Measurements from ENCODE around the gene QSOX2.

The QSOX2 gene

DNA sequence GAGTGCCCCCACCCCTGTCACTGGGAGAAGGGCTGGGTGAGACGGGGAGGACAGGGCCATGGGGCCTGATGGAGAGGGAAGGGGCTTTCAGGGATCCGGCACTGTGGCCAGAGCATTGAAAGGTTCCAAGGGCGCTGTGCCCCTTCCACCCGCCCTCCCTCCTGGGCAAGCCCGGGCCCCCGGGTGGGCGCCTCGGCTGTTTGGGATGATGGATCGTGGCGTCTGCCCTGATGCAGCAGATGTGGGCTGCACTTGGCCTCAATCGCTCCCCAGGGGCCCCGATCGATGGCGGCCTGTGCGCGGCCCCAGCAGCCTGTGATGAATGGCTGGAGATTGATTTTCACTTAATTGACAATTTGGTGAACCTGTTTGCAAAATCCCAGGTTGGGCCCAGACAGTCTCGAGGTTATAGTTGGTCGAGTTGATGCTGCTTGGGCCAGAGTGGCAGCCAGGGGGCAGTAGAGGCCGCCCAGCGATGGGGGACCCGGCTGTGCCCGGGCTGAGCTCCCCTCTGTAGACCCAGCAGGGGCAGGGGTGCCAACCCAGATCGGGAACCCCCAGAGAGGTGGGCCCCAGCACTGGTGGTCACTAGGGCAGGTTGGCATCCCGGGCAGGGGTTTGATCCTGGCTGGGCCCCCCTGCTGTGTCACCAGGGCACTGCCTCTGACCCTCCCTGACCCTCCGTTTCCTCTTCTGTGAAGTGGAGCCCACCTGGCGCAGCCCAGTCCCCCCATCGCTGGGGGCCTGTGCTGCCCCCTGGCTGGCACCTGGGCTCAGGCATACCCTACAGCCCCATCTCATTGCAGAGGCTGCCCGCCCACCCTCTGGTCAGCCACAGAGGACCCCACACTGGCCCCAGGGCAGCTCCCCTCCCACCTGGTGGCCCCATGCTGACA is 75.4 kb downstream of the QSOX2 start:
- Histone ChIP-seq H3K27me3 (replicated peaks in 2 of 5; ENCODE audit: control insufficient read depth in 4 of 5, insufficient read depth in 5 of 5, low read length in 4 of 5) (peaks cover 0 to 15% (median 0%) of the 10 kb centered on the region in 5 experiments), H3K4me3 (ENCODE audit: control insufficient read depth in 1 of 7, extremely low read depth in 1 of 7, insufficient read depth in 4 of 7, low read depth in 2 of 7, low read length in 6 of 7) (no peak overlapping the region), H3K9me3 (ENCODE audit: control extremely low read depth in 1 of 5, control insufficient read depth in 4 of 5, insufficient read depth in 2 of 5, low read depth in 1 of 5, low read length in 4 of 5) (no peaks in the 10 kb centered on the region), H3K36me3 (ENCODE audit: control insufficient read depth in 4 of 4, insufficient read depth in 4 of 4, low read length in 3 of 4) (no peaks in the 10 kb centered on the region), H3K27ac (ENCODE audit: insufficient read depth in 1 of 2, low read depth in 1 of 2, low read length in 2 of 2, poor library complexity in 1 of 2, severe bottlenecking in 2 of 2) (no peak overlapping the region), H3K4me1 (ENCODE audit: control extremely low read depth in 1 of 4, control insufficient read depth in 4 of 4, insufficient read depth in 4 of 4, low read length in 3 of 4) (no peaks in the 10 kb centered on the region)
- DNase-seq, result peak; percentile 30 to 62 (median 51)
- ChIA-PET CTCF (interaction anchor here (0.6 to 2.5 kb wide), 15 partner anchors 8 to 116 kb away, joined by 3 to 15 read pairs (median 3); no protein-coding TSS in a partner anchor), POLR2A (no interaction called here)
- WGBS (ENCODE audit: insufficient coverage), result 45% methylated on average over 26 of the region's 28 CpGs

DNA sequence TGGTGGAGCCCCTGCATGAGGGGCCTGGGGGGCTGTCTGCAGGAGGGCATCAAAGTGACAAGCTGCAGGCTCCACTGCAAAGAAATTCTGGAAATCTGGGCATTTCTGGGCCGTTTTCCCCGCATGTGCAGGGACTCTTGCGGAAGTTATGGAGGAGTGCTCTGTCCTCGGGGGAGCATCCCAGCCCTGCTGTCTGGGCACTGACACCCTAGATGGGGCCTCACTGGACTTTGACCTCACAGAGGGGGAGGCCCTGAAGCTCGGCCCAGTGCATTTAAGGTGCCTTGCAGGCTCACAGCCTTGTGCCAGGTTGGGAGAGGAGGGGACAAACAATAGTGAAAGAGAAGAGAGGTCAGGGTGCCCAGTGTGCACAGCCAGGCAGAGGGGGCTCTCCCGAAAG is 76.1 kb downstream of the QSOX2 start:
- no peaks in the 10 kb centered on the region for H3K9me3 ChIP-seq (ENCODE audit: control extremely low read depth in 1 of 5, control insufficient read depth in 4 of 5, insufficient read depth in 2 of 5, low read depth in 1 of 5, low read length in 4 of 5)
- DNase-seq, result no peak
- no peak overlapping the region for H3K27ac ChIP-seq (ENCODE audit: insufficient read depth in 1 of 2, low read depth in 1 of 2, low read length in 2 of 2, poor library complexity in 1 of 2, severe bottlenecking in 2 of 2)
- no peak overlapping the region for H3K4me3 ChIP-seq (ENCODE audit: control insufficient read depth in 1 of 7, extremely low read depth in 1 of 7, insufficient read depth in 4 of 7, low read depth in 2 of 7, low read length in 6 of 7)
- POLR2A ChIA-PET, result no interaction called here
- CTCF ChIA-PET, result interaction anchor here (0.9 to 2.5 kb wide), 6 partner anchors 9 to 462 kb away, joined by 3 to 15 read pairs (median 4); no protein-coding TSS in a partner anchor
- no peaks in the 10 kb centered on the region for H3K36me3 ChIP-seq (ENCODE audit: control insufficient read depth in 4 of 4, insufficient read depth in 4 of 4, low read length in 3 of 4)
- H3K4me1 ChIP-seq (ENCODE audit: control extremely low read depth in 1 of 4, control insufficient read depth in 4 of 4, insufficient read depth in 4 of 4, low read length in 3 of 4), result no peaks in the 10 kb centered on the region
- H3K27me3 ChIP-seq (replicated peaks in 2 of 5; ENCODE audit: control insufficient read depth in 4 of 5, insufficient read depth in 5 of 5, low read length in 4 of 5), result peaks cover 0 to 14% (median 0%) of the 10 kb centered on the region in 5 experiments
- 86% methylated on average over 5 of the region's 6 CpGs for whole genome bisulfite sequencing (ENCODE audit: insufficient coverage)

DNA sequence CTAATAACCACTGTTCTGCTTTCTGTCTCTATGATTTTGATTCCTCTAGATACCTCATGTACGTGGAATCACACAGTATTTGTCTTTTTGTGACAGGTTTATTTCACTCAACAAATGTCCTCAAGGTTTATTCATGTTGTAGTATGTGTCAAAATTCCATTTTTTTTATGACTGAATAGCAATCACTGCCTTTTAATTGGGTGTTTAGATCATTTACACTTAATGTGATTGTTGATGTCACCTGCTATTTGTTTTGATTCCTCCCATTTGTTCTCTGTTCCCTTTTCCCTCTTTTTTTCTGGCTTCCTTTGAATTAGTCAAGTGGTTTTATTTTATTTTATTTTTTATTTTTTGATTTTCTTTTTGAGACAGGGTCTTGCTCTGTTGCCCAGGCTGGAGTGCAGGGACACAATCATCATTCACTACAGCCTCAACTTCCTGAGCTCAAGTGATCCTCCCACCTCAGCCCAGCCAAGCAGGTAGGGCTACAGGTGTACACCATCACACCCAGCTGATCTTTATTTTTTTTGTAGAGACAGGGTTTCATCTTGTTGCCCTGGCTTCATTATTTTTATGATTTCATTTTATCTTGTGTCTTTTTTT is 82.3 kb downstream of the QSOX2 start:
- Histone ChIP-seq H3K4me1 (ENCODE audit: control extremely low read depth in 1 of 4, control insufficient read depth in 4 of 4, insufficient read depth in 4 of 4, low read length in 3 of 4) (no peaks in the 10 kb centered on the region), H3K27me3 (replicated peaks in 2 of 5; ENCODE audit: control insufficient read depth in 4 of 5, insufficient read depth in 5 of 5, low read length in 4 of 5) (peaks cover 0 to 4% (median 0%) of the 10 kb centered on the region in 5 experiments), H3K36me3 (ENCODE audit: control insufficient read depth in 4 of 4, insufficient read depth in 4 of 4, low read length in 3 of 4) (no peaks in the 10 kb centered on the region), H3K27ac (ENCODE audit: insufficient read depth in 1 of 2, low read depth in 1 of 2, low read length in 2 of 2, poor library complexity in 1 of 2, severe bottlenecking in 2 of 2) (no peak overlapping the region), H3K9me3 (ENCODE audit: control extremely low read depth in 1 of 5, control insufficient read depth in 4 of 5, insufficient read depth in 2 of 5, low read depth in 1 of 5, low read length in 4 of 5) (no peaks in the 10 kb centered on the region), H3K4me3 (ENCODE audit: control insufficient read depth in 1 of 7, extremely low read depth in 1 of 7, insufficient read depth in 4 of 7, low read depth in 2 of 7, low read length in 6 of 7) (no peak overlapping the region)
- DNase-seq, result no peak
- no CpG with 5 or more reads among the region's 1 CpG for WGBS (ENCODE audit: insufficient coverage)
- POLR2A ChIA-PET, result no interaction called here
- CTCF ChIA-PET, result no interaction called here

DNA sequence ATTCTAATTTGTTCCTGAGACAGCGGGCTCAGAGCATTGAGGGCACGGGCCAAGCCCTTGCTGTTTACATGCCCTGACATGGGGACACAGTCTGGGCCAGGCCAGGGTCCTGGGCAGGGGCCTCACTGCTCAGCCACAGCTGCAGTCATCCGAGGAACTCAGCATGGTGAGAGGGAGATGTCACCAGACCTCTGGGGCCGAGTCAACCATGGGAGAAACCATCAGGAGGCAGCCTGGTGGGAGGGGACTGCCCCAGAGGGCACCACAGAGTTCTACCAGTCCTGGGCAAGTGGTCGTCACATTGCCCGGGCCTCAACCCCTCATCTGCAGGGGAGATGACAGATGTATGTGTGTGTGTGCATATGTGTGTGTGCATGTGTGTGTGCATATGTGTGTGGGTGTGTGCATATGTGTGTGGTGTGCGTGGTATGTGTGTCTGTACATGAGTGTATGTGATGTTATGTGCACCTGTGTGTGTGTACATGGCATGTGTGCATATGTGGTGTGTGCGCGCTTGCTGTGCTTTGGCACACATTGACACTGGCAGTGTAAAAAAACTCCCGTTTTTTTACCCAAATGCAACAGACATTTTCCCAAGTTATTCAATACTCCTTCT is 84.5 kb downstream of the QSOX2 start:
- peaks cover 0 to 5% (median 2%) of the 10 kb centered on the region in 4 experiments for H3K4me1 ChIP-seq (ENCODE audit: control extremely low read depth in 1 of 4, control insufficient read depth in 4 of 4, insufficient read depth in 4 of 4, low read length in 3 of 4)
- no peak overlapping the region for H3K4me3 ChIP-seq (ENCODE audit: control insufficient read depth in 1 of 7, extremely low read depth in 1 of 7, insufficient read depth in 4 of 7, low read depth in 2 of 7, low read length in 6 of 7)
- H3K36me3 ChIP-seq (ENCODE audit: control insufficient read depth in 4 of 4, insufficient read depth in 4 of 4, low read length in 3 of 4), result no peaks in the 10 kb centered on the region
- no peak for DNase-seq
- ChIA-PET POLR2A (no interaction called here), CTCF (no interaction called here)
- peaks cover 0 to 11% (median 0%) of the 10 kb centered on the region in 5 experiments for H3K27me3 ChIP-seq (replicated peaks in 2 of 5; ENCODE audit: control insufficient read depth in 4 of 5, insufficient read depth in 5 of 5, low read length in 4 of 5)
- H3K27ac ChIP-seq (ENCODE audit: insufficient read depth in 1 of 2, low read depth in 1 of 2, low read length in 2 of 2, poor library complexity in 1 of 2, severe bottlenecking in 2 of 2), result no peak overlapping the region
- H3K9me3 ChIP-seq (ENCODE audit: control extremely low read depth in 1 of 5, control insufficient read depth in 4 of 5, insufficient read depth in 2 of 5, low read depth in 1 of 5, low read length in 4 of 5), result no peaks in the 10 kb centered on the region
- 92% methylated on average over 3 of the region's 10 CpGs for WGBS (ENCODE audit: insufficient coverage)

DNA sequence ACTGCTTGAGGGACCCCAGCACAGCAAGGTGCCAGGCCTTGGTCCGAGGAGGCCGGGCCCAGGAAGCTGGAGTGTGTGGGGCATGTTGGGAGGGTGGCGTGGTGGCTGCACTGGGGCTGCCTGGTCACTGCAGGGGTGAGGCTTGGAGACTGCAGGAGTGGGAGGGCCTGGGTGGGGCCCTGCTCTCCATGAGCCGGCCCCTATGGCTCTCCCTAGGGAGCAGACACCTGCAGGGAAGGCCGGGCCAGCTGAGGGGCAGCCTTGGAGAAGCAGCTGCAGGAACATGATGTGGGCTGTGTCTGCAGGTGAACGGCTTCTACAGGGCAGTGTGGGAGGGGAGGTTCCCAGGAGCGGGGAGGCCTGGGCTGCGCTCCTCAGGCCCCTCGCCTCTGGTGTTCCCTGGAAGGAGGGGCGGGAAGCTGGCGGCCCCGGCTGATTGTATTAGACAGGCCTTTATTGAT is 85.2 kb downstream of the QSOX2 start:
- no peak overlapping the region for H3K4me3 ChIP-seq (ENCODE audit: control insufficient read depth in 1 of 7, extremely low read depth in 1 of 7, insufficient read depth in 4 of 7, low read depth in 2 of 7, low read length in 6 of 7)
- peaks cover 0 to 12% (median 2%) of the 10 kb centered on the region in 5 experiments for H3K27me3 ChIP-seq (replicated peaks in 2 of 5; ENCODE audit: control insufficient read depth in 4 of 5, insufficient read depth in 5 of 5, low read length in 4 of 5)
- peaks cover 0 to 5% (median 2%) of the 10 kb centered on the region in 4 experiments for H3K4me1 ChIP-seq (ENCODE audit: control extremely low read depth in 1 of 4, control insufficient read depth in 4 of 4, insufficient read depth in 4 of 4, low read length in 3 of 4)
- no peak for DNase-seq
- H3K9me3 ChIP-seq (ENCODE audit: control extremely low read depth in 1 of 5, control insufficient read depth in 4 of 5, insufficient read depth in 2 of 5, low read depth in 1 of 5, low read length in 4 of 5), result no peaks in the 10 kb centered on the region
- ChIA-PET POLR2A (no interaction called here), CTCF (no interaction called here)
- 98% methylated on average over 8 of the region's 12 CpGs for WGBS (ENCODE audit: insufficient coverage)
- no peak overlapping the region for H3K27ac ChIP-seq (ENCODE audit: insufficient read depth in 1 of 2, low read depth in 1 of 2, low read length in 2 of 2, poor library complexity in 1 of 2, severe bottlenecking in 2 of 2)
- no peaks in the 10 kb centered on the region for H3K36me3 ChIP-seq (ENCODE audit: control insufficient read depth in 4 of 4, insufficient read depth in 4 of 4, low read length in 3 of 4)

DNA sequence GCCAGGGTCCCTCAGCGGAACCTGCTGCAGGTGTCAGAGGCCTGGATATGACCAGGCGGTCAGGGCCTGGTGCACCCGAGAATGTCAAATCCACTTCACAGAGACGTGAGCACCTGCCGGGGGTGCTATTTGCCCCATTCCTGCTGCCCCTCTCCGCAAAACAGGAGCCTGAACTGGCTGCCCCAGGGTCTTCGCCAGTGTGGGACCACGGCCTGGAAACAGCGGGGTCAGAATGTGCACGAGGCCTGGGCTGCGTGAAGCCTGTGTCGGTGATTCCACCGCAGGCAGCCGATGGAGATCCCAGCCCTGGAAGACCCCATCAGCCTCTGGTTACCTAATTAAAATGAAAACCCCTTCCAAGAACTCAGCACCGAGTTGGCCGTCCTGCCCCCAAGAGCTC is 85.8 kb downstream of the QSOX2 start:
- POLR2A ChIA-PET, result no interaction called here
- no peak for DNase-seq
- H3K27me3 ChIP-seq (replicated peaks in 2 of 5; ENCODE audit: control insufficient read depth in 4 of 5, insufficient read depth in 5 of 5, low read length in 4 of 5), result peaks cover 0 to 17% (median under 1%) of the 10 kb centered on the region in 5 experiments
- CTCF ChIA-PET, result interaction anchor here (1.5 kb wide), 1 partner anchor 56 kb away, joined by 3 read pairs; no protein-coding TSS in a partner anchor
- no peaks in the 10 kb centered on the region for H3K9me3 ChIP-seq (ENCODE audit: control extremely low read depth in 1 of 5, control insufficient read depth in 4 of 5, insufficient read depth in 2 of 5, low read depth in 1 of 5, low read length in 4 of 5)
- 97% methylated on average over 15 of the region's 16 CpGs for WGBS (ENCODE audit: insufficient coverage)
- no peaks in the 10 kb centered on the region for H3K36me3 ChIP-seq (ENCODE audit: control insufficient read depth in 4 of 4, insufficient read depth in 4 of 4, low read length in 3 of 4)
- H3K27ac ChIP-seq (ENCODE audit: insufficient read depth in 1 of 2, low read depth in 1 of 2, low read length in 2 of 2, poor library complexity in 1 of 2, severe bottlenecking in 2 of 2), result no peak overlapping the region
- no peak overlapping the region for H3K4me3 ChIP-seq (ENCODE audit: control insufficient read depth in 1 of 7, extremely low read depth in 1 of 7, insufficient read depth in 4 of 7, low read depth in 2 of 7, low read length in 6 of 7)
- H3K4me1 ChIP-seq (ENCODE audit: control extremely low read depth in 1 of 4, control insufficient read depth in 4 of 4, insufficient read depth in 4 of 4, low read length in 3 of 4), result peaks cover 0 to 5% (median 2%) of the 10 kb centered on the region in 4 experiments
